Middle frontal gyrus (tissue), 1 donor: ENCODE measurements around the gene SLC35A3.
"Not testable (repeated sequence)": the region's sequence is repeated elsewhere in the genome, so short reads cannot be mapped to it uniquely, and the experiment has no call there.

ENCODE experiments used
- DNase-seq: peaks from one replicate; pipeline ENCODE4 v3.0.0-alpha.2; 2015; ENCODE audit warnings: low spot score; ENCODE audit errors: extremely low spot score

SLC35A3 gene

DNA sequence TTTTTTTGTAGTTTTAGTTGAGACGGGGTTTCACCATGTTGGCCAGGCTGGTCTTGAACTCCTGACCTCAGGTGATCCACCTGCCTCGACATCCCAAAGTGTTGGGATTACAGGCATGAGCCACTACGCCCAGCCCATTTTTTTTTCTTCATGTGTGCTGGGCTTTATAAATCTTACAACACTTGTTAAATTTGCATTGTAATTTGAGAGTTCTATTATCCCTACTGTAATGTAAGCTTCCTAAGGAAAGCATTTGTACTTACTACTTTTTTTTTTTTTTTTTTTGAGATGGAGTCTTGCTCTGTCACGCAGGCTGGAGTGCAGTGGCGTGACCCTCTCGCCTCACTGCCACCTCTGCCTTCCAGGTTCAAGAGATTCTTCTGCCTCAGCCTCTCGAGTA lies 2.3 kb downstream of the SLC35A3 start:
- not testable (repeated sequence) for DNase-seq

DNA sequence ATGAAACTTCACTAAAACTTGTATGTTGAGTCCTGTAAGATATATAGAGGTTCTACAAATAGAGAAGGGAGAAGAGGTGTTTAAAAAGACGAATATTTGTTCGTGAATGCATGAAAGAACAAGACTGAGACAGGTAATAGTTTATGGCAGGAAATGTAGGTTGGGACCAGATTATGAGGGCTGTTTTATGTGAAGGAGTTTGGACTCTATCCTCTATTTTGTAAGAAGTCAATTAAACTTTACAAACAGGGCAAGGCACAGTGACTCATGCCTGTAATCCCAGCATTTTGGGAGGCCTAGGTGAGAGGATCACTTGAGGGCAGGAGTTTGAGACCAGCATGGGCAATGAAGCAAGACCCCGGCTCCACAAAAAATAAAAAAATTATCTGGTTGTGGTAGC lies 5.7 kb downstream of the SLC35A3 start:
- no peak for DNase-seq

- not testable (repeated sequence) for DNase-seq
Measured at GRCh38 chr1:99977326-99977725, 7.5 kb downstream of the SLC35A3 start.

DNA sequence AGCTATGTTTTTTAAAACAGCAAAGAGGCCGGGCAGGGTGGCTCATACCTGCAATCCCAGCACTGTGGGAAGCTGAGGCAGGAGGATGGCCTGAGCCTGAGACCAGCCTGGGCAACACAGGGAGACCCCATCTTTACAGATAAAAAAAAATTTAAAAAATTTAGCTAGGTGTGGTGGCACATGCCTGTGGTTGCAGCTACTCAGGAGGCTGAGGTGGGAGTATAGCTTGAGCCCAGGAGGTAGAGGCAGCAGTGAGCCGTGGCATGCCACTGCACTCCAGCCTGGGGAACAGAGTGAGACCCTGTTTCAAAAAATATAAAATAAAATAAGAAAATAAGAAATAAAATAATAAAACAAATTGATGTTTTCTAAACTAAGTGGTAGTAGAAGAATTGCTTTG lies 8.4 kb downstream of the SLC35A3 start:
- DNase-seq = no peak

DNA sequence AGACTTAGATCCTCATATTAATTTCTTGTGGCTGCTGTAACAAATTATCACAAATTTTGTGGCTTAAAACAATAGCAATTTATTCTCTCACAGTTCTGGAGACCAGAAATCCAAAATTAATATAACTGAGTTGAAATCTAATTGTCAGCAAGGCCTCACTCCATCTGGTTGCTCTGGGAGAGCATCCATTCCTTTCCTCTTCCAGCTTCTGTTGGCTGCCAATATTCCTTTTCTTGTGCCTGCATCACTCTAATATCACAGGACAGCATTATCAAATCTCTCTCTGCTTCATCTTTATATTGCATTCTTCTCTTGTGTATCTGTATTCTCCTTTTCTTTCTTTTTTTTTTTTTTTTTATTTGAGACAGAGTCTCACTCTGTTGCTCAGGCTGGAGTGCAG lies 9.3 kb downstream of the SLC35A3 start:
- DNase-seq = no peak

- no peak for DNase-seq
Measured at GRCh38 chr1:99980928-99981327, 11.1 kb downstream of the SLC35A3 start.

- no peak for DNase-seq
Measured at GRCh38 chr1:99986656-99987225, 16.9 kb downstream of the SLC35A3 start.

DNA sequence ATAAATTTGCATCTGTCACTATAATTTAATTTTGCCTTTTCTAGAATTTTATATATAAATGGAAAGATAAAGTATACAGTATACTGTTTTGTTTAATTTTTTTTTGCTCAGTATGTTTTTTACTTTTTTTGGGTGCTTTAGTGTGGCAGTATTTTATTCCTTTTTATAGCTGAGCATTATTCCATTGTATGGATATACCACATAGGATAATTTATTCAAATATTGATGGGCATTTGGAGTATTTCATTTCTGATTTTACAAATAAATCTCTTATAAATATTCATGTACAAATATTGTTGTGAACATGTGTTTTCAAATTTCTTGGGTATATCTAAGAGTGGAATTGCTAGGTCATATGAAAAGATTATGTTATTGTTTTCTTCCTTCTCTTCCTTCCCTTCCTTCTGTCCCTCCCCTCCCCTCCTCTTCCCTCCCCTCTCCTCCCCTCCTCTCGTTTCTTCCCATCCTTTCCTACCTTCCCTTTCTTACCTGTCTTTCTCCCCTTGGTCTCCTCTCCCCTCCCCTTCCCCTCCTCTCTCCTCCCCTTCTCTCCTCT lies 18.5 kb downstream of the SLC35A3 start:
- DNase-seq = no peak

DNA sequence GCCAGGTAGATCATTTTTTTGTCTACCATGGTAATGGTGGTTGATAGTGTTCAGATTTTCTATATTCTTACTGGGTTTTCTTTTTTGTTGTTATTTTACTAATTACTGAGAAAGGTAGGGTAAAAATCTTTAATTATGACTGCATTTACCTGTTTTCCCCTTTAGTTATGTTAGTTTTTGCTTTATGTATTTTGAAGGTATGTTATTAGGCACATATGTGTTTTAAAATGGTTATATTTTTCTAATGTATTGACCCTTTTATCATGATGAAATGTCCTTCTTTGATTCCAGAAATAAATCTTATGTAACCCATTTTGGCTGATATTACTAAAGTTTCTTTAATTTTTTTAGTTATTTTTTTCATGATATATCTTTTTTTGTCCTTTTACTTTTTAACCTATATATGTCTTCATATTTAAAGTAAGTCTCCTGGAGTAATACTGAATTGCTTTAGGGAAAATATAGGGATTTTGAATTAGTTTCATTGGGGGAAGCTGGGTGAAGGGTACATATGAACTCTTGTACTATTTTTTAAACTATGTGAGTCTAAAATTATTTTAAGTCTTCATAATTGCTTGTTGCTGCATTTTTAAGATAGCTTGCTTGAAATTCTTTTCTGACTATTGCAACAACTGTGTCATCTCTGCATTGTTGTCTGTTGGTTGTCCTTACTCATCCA lies 22.4 kb downstream of the SLC35A3 start:
- no peak for DNase-seq

- DNase-seq = no peak
Measured at GRCh38 chr1:99992760-99993467, 23.1 kb downstream of the SLC35A3 start.

GRCh38 chr1:99993468-99993845 lies 23.7 kb downstream of the SLC35A3 start:
- no peak for DNase-seq

DNA sequence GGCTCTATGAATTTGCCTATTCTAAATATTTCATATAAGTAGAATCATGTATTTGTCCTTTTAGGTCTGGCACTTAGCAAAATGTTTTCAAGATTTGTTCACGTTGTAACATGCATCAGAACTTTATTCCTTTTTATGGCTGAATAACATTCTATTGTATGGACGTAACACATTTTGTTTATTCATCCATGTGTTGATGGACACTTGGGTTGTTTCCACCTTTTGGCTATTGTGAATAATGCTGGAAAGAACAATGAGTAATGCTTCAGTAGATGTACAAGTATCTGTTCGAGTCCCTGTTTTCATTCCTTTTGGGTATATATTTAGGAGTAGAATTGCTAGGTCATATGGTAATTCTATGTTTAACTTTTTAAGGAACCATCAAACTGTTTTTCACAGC lies 24.7 kb downstream of the SLC35A3 start:
- no peak for DNase-seq

- no peak for DNase-seq
Measured at GRCh38 chr1:99996951-99997350, 27.2 kb downstream of the SLC35A3 start.

DNA sequence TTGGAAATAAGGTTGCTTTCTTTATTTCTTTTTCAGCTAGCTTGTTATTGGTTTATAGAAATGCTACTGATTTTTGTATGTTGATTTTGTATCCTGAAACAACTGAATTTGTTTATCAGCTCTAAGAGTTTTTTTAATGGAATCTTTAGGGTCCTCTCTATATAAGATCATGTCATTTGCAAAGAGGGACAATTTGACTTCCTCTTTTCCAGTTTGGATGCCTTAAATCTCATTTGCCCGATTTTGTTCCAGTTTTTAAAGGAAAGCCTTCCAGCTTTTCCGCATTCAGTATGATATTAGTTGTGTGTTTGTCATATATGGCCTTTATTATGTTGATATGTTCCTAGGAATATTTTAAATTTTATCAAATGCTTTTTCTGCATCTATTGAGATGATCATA lies 31.7 kb downstream of the SLC35A3 start:
- DNase-seq = no peak

- no peak for DNase-seq
Measured at GRCh38 chr1:100005424-100005823, 35.6 kb downstream of the SLC35A3 start.

GRCh38 chr1:100006688-100007087 lies 36.9 kb downstream of the SLC35A3 start:
- no peak for DNase-seq

- DNase-seq = no peak
Measured at GRCh38 chr1:100009458-100009857, 39.7 kb downstream of the SLC35A3 start.

GRCh38 chr1:100010804-100011203 lies 41.0 kb downstream of the SLC35A3 start:
- no peak for DNase-seq

GRCh38 chr1:100019220-100019619 lies 49.4 kb downstream of the SLC35A3 start:
- DNase-seq = no peak

DNA sequence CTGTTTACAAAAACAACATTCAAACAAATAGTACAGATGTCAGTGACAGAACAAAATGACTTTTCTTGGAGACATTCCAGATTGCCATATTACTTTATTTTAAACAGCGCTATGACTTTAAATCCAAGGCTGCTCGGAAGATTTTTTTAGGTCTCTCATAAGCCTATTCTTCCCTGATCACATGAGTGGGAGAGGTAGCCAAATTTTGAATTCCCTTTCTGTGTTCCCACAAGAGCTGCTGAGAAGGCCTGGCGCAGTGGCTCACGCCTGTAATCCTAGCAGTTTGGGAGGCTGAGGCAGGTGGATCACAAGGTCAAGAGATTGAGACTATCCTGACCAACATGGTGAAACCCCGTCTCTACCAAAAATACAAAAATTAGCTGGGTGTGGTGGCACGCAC lies 53.7 kb downstream of the SLC35A3 start:
- DNase-seq = no peak

GRCh38 chr1:100027212-100027611 lies 57.4 kb downstream of the SLC35A3 start:
- DNase-seq = no peak

DNA sequence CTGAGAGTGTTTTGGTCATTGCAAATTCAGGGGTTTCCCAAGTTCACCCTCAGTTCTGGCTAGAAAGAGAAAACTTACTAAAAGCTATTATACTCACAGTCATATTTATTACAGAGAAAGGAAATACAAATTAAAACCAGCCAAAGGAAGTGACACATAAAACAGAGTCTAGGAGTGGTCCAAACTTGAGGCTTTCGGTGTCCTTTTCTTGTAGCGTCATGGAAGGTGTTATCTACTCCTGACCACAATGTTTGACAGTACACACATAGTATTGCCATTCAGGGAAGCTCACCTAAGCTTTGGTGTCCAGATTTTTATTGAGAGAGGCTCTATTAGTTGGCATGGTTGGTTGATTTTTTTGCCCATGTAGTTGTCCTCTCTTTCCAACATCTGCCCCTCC lies 59.0 kb downstream of the SLC35A3 start:
- DNase-seq = no peak

GRCh38 chr1:100034470-100034869 lies 64.7 kb downstream of the SLC35A3 start:
- no peak for DNase-seq
